ENCODE measurements around the gene FURIN. TPM values are rescaled to one million over a fixed set of nuclear protein-coding genes. Genes with fewer than 3 reads are reported as not detected.

The FURIN gene
- total and polyA plus RNA-seq, 9 of the 15 experiments (the other 6 are each of a cell fraction or from before 2014, with no cell fraction given): 0.92 to 99.9 (median 34.8) TPM

DNA sequence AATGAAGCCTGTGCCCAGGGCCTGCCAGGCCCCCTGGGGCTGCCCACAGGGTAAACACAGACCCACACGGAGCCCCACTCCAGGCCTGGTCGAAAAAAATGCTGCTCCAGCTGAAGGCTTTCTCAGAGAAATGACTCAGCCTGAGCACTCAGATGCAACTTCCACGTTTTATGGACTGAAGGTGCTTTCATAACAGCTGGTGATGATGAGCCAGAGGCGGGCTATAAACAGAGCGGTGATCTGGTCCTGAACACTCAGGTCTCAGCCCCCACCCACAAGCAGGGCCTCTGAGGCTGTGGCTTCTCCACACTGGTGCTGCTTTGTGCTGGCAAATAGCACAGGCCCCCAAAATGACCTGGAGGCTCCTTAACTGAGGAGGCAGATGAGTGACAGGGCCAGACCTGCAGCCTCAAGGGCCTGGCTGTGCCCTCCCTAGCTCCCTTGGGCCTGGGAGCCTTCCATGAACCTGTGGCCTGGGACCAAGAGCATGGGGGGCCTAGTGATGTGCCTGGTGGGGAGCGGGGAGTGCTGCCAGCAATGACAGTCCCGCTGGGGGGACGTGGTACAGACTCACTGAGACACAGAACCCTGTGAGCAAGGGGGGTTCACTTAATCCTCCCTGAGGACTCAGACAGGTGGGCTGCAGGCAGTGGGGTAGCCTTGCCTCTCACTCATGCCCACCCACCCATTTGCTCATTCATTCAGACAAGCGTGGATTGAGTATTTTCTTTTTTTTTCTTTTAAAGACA lies 23.0 kb upstream of the FURIN start (continued):
- TF ChIP-seq, protein P1, sequence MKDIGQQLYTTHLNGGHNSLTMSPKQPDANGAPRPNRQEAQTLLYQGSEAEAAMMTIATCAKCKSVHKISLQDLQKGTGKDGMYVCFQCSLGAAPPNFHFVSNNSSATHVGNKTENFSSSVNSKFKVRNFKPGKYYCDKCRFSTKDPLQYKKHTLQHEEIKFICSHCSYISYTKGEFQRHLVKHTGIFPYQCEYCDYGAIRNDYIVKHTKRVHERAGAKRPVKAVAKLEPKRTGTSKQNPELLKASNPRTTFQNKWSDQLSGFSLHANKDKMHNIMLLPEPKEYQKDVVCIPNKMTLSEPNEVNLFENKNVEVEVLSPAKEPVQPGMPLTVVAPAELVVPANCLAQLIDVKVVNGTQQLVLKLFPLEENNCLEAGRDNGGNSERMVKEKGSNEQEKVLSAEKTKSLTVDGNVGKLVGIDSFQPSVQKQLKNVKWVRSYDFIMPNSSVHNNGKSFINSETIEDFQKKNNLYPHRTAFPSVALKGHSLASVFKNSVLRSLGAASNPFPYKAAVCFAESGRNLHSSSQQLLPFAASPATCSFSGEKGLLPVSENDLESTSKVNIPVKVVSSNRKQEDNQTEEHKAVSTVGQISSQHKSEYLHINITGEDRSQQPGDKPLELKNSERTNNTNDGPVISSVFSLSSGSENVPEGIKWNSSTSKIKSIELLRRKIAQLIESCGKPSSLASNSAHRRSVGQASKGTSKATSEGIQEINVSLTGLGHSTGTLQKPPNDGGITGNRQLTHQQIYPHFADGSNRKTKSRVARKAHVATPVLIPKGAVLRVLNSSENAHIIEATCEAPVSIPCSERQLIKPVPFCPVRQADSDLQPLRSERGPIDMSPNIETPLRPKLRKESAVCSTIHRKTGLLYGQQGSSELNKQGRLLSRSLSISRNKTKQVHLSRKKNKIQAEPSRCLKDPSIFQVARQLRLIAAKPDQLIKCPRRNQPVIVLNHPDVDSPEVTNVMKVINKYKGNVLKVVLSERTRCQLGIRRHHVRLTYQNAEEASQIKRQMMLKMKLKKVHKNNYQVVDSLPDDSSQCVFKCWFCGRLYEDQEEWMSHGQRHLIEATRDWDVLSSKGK (CRISPR knock-in tag; IDR thresholded peaks at IDR 0.05): no peak
- TF ChIP-seq ZNF830 (CRISPR knock-in tag; IDR thresholded peaks at IDR 0.05) (no peak), FOXK2 (conservative IDR thresholded peaks at IDR 0.05 in 1 of 2, IDR thresholded peaks at IDR 0.05 in 1 of 2; ENCODE audit: low read depth in 2 of 2) (peak in 1 of 2 experiments; percentile 17; a peak in 1 of 4 replicates), ZNF23 (CRISPR knock-in tag; IDR thresholded peaks at IDR 0.05) (no peak), SP1 (CRISPR knock-in tag; IDR thresholded peaks at IDR 0.05) (no peak), NRF1 (conservative IDR thresholded peaks at IDR 0.05 in 1 of 2, IDR thresholded peaks at IDR 0.05 in 1 of 2) (peak; percentile 58 to 67), OTX1 (CRISPR knock-in tag; IDR thresholded peaks at IDR 0.05) (no peak), DACH1 (IDR thresholded peaks at IDR 0.05; ENCODE audit: partially characterized antibody) (peak; percentile 71), ZNF408 (CRISPR knock-in tag; IDR thresholded peaks at IDR 0.05; ENCODE audit: low read depth) (no peak), CBX3 (IDR thresholded peaks at IDR 0.05; ENCODE audit: borderline replicate concordance in 1 of 2, low read length in 2 of 2) (0 out of 3 replicates have a peak, but pooled peaks of 1 of the 2 experiments have one; percentile 15), SMARCA5 (IDR thresholded peaks at IDR 0.05) (no peak), SMARCA4 (IDR thresholded peaks at IDR 0.05) (0 out of 2 replicates have a peak, but pooled peaks have one; percentile 44), JUN (IDR thresholded peaks at IDR 0.05; ENCODE audit: borderline replicate concordance, low read depth, low read length) (peak; percentile 63), JUN (CRISPR knock-in tag; IDR thresholded peaks at IDR 0.05; ENCODE audit: borderline replicate concordance) (no peak), XRCC3 (IDR thresholded peaks at IDR 0.05) (no peak), MAFK (IDR thresholded peaks at IDR 0.05; ENCODE audit: low read length) (peak; percentile 56), ZNF384 (IDR thresholded peaks at IDR 0.05; ENCODE audit: low read depth, low read length) (peak; percentile 84), EWSR1 (IDR thresholded peaks at IDR 0.05; ENCODE audit: borderline replicate concordance, low read depth, partially characterized antibody) (no peak), FOSL1 (tag; conservative IDR thresholded peaks at IDR 0.05) (peak; percentile 84), MECOM (CRISPR knock-in tag; IDR thresholded peaks at IDR 0.05) (0 out of 2 replicates have a peak, but pooled peaks have one; percentile 6), ZNF695 (CRISPR knock-in tag; IDR thresholded peaks at IDR 0.05) (no peak)
- TF ChIP-seq, protein P2, sequence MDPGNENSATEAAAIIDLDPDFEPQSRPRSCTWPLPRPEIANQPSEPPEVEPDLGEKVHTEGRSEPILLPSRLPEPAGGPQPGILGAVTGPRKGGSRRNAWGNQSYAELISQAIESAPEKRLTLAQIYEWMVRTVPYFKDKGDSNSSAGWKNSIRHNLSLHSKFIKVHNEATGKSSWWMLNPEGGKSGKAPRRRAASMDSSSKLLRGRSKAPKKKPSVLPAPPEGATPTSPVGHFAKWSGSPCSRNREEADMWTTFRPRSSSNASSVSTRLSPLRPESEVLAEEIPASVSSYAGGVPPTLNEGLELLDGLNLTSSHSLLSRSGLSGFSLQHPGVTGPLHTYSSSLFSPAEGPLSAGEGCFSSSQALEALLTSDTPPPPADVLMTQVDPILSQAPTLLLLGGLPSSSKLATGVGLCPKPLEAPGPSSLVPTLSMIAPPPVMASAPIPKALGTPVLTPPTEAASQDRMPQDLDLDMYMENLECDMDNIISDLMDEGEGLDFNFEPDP (CRISPR knock-in tag; IDR thresholded peaks at IDR 0.05): no peak

Data from K562 (cell line).